GM18519 (cell line): ENCODE data around the gene CCL16.
"Not testable (repeated sequence)": the region's sequence is repeated elsewhere in the genome, so short reads cannot be mapped to it uniquely, and the experiment has no call there.

Experiments
- ATAC-seq: cut with Tn5 transposase; IDR thresholded peaks from one replicate; pipeline ENCODE4 v1.9.1; 2021; ENCODE audit warnings: mild to moderate bottlenecking, moderate library complexity; ENCODE audit not compliant: unreplicated experiment, low FRiP score

The CCL16 gene, protein sequence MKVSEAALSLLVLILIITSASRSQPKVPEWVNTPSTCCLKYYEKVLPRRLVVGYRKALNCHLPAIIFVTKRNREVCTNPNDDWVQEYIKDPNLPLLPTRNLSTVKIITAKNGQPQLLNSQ

DNA sequence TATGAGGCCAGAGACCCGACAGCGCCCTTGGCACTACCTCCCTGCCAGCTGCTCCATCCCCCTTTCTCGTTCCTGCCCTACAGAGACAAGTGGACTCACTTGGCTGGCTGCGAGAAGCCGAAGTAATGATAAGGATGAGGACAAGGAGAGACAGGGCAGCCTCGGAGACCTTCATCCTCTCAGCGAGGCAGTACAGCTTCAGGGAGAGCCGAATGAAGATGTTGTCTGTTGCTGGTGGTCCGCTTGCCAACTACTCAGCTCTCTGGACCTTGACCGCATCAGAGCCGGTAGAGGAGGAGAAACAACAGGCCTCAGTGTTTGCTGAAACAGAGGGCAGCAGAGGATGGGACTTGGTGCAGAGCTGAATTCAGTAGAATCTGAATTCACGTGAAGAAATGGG is at the start of gene CCL16:
Gene CCL16 (minus strand): TSS at position 252 of the 400 bp plus-strand sequence. CDS start 77 bp downstream, at position 175.
- no peak for ATAC-seq

GRCh38 chr17:36030956-36031355 is 49.7 kb upstream of the CCL16 start:
- no peak for ATAC-seq

DNA sequence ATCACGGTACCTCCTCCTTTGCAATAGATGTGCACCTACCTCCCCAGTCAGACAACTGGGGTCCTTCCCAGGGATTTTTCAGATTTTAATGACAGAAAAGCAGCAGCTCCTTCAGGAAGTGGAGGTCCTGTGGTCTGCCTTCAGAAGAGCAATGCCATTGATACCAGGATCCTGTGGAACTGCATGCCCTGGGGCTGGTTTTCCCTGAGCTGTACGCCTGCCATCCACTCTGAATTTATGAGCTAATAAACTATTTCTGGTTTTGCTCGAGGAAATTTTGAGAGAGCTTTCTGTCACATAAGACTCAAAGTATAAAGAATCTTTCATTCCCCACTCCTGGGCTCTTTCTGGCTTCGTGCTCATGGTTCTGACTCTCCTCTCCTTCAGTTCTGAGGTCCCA is 46.5 kb upstream of the CCL16 start:
- no peak for ATAC-seq

DNA sequence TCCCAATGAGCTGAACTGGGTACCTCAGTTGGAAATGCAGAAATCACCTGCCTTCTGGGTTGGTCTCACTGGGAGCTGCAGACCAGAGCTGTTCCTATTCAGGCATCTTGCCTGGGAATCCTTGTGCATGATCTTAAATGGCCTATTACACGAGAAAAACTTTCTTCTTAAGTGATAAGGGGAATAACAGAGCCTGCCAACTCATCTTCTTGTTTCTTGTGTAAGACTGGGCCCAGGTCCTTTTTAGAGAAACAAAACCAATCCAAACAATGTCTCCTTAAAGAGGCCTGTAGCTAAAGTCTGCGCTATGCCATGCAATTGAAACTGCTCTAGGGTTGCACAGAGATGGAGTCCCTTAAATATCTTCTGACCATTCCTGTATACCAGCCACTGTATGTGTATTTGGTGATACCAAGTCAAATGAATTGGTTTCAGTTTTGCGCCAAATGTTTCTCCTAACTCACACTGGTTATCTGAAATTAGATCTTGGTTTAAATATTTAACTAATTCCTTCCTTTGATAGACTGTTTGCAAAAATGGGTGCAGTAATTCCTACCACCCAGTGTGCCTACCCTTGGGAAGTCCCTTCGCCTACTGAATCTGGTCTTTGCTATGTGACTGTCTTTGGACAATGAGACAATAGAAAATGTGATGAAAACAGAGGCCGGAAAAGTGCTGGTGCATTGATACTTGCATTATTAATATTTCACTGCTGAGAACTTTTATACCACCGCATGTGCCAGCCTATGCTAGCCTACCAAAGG is 43.0 kb upstream of the CCL16 start:
- no peak for ATAC-seq

DNA sequence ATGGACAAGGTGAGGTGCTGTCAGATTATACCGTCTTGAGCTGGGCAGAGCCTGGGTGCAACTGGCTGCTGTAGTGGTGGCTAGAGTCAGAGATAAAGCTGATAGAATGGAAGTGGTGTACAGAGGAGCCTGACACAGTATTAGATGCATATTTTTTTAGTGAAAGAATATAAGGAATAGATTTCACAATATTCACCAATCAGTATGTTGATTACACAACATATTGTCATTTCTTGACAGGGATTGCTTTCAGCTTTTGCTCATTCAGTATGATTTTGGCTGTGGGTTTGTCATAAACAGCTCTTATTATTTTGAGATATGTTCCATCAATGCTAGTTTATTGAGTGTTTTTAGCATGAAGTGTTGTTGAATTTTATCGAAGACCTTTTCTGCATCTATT is 38.1 kb upstream of the CCL16 start:
- no peak for ATAC-seq

DNA sequence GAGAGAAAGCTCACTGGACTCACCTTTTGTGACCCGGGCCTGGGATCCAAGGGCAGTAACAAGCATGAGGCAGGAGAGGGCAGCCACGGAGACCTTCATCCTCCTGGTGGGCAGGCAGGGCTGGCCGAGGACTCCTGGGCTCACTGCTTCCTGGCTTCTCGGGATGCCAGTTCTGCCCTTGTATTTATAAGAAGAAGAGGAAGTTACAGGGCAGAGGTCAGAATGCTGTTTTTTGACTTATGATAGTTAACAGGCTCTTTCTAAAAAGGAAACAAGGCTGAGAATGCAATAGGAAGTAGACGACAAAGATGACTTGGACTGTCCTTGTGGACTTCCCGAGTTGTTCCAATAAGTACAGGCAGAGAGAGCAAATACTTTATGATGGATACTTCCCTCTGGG is 36.5 kb upstream of the CCL16 start, which contains the start of gene CCL23:
Gene CCL23 (minus strand): TSS at position 174 of the 400 bp plus-strand sequence. CDS start 75 bp downstream, at position 99.
- ATAC-seq, result no peak

GRCh38 chr17:36016555-36016954 is 35.3 kb upstream of the CCL16 start:
- no peak for ATAC-seq

- not testable (repeated sequence) for ATAC-seq
Measured at GRCh38 chr17:36015895-36016294, 34.6 kb upstream of the CCL16 start.

GRCh38 chr17:36014946-36015345 is 33.6 kb upstream of the CCL16 start:
- ATAC-seq, result no peak

DNA sequence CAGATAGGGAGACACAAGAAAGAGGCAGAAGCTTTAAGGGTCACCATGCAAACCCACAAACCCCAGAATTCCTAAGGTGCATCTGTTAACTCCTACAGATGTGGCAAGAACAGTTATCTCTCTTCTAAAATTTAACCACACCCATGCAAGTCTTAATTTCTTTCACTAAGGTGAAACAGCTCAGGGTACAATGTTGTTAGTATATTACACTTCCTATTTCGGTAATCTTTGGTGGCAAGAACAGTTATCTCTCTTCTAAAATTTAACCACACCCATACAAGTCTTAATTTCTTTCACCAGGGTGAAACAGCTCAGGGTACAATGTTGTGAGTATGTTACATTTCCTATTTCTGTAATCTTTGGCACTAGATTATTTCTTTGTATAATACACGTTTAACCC is 29.9 kb upstream of the CCL16 start:
- no peak for ATAC-seq

DNA sequence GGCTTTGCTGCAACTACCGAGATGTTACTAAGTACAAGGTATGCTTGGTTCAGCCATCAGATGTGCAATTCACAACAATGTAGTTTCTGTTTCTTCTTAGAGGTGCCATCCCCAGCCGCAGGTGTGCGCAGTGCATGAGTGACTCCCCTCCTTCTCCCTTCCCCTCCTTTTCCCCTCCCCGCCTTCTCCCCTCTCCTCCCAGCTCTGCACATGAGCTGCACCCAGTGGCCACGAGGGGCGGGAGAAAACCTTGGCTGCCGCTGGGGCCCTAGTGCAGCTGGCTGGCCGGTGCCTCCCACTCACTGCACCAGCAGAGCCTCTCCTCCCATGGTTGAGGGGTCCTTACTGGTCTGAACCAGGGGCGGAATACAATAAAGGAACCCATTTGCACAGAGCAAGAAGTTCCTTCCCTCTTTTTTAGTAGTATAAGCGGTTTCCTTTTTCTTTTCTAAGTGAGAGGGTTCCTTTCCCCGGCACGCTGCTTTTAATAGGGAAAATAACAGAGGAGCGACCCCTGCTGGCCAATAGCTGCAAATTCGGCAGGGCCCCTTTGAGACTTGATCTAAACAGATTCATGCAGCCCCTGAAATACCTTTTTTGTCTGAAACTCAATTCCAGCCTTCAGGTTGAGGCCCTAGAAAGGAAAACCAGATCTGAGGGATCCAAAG is 27.8 kb upstream of the CCL16 start:
- no peak for ATAC-seq

- ATAC-seq, result no peak
Measured at GRCh38 chr17:36004594-36005108, 23.4 kb upstream of the CCL16 start.

- no peak for ATAC-seq
Measured at GRCh38 chr17:36002631-36003030, 21.3 kb upstream of the CCL16 start.

DNA sequence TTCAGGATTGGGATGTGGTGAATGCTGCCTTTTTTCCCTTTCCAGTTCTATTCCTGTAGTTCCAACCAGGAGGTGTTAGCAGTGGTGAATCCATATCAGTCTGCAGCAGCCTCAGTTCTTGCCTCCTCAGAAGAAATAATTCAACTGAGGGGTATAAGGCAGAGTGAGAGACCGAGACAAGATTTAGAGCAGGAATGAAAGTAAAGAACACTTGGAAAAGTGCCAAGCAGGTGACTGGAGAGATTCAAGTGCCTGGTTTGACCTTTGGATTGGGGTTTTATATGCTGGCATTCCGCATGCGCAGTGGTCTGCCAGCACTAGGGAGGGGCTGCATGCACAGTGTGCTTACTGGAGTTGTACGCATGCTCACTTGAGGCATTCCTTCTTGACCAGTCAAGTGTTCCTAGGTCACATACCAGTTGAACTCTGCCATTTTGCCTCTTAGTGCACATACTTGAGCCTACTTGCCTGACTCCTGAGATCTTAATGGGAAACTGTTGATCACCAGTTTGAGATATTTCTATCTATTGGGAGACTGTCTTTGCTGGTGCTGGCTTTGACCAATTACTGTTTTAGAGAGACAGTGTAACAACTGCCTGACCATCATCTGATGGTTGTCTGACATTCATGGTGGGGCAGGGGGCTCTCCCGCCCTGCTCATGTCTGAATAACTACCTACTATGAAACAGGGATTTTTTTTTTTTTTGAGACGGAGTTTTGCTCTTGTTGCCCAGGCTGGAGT is 20.7 kb upstream of the CCL16 start:
- ATAC-seq, result no peak

- ATAC-seq, result no peak
Measured at GRCh38 chr17:36001110-36001771, 19.9 kb upstream of the CCL16 start, which contains the start of gene CCL15. Gene CCL15 (minus strand): TSS chr17:36001553. CDS start chr17:36001492, 61 bp downstream.

DNA sequence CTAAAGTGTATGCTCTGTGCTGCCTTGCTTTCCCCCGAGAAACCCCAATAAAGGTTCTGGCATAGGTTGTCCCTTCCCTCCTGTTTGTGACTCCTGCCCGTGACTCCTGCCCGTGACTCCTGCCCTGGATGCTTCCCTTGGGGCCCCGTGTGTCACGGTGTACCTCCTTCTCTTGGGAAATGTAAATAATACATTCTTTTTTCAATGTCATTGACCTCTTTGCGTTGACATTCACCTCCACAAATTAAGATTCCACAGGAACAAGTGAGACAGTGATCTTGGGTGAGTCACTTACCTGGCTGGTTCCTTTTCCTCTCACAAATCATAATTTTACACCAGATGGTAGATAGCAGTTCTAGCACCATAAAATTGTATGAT is 19.4 kb upstream of the CCL16 start:
- no peak for ATAC-seq

- no peak for ATAC-seq
Measured at GRCh38 chr17:35998756-35999155, 17.5 kb upstream of the CCL16 start.

DNA sequence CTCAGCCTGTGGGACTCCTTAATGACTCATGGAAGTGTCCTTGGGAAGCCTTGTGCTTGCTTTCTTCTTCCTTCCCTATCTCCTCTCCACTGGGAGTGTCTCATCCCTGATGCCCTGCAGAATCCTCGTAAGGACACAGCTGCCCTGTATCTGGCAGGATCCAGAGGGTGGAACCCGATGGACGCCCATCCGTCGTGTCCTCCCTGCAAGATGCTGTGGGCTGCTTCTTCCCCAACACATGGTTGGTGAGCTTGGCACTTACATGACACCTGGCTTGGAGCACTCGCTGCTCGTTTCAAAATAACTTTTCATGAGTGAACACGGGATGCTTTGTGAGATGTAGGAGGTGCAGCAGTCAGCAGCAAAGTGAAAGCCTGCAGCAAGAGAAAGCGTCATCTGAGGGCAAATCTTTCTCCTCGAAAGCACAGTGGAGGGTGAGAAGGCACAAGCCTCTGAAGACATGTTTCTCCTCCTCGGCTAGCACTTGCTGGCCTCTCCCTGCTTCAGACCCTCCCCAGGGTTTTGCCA is 16.8 kb upstream of the CCL16 start:
- ATAC-seq, result no peak

GRCh38 chr17:35995346-35995745 is 14.0 kb upstream of the CCL16 start:
- not testable (repeated sequence) for ATAC-seq

GRCh38 chr17:35991075-35991474 is 9.8 kb upstream of the CCL16 start:
- no peak for ATAC-seq
